Measurements from ENCODE around the gene HIPK3. TPM values are rescaled to one million over a fixed set of nuclear protein-coding genes. Genes with fewer than 3 reads are reported as not detected.

Gene HIPK3
- total RNA-seq, 4 donors from 2014 or later: 89.1 to 118 (median 107) TPM

DNA sequence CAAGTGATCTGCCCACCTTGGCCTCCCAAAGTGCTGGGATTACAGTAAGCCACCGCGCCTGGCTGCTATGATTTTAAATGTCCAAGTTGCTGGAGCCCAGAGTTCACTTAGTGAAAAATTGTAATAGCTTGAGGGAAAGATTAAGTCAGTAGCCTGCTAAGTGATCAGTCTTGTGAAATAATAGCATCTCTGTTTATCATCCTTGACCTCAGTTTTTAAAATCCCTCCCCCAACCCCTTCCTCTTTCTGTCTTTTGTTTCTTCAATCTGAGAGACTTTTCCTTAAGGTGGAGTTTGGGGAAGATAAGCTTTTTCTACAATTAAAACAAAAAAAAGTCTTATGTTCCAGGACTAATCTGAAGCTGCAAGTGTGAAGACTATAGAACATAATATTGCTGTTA lies 6.4 kb downstream of the HIPK3 start:
- H3K4me3 ChIP-seq (ENCODE audit: low read depth, poor library complexity, severe bottlenecking): no peak overlapping the region
- WGBS, 2 donors: 68 to 89% methylated on average over 2 of the region's 2 CpGs
- TF ChIP-seq, protein P1, sequence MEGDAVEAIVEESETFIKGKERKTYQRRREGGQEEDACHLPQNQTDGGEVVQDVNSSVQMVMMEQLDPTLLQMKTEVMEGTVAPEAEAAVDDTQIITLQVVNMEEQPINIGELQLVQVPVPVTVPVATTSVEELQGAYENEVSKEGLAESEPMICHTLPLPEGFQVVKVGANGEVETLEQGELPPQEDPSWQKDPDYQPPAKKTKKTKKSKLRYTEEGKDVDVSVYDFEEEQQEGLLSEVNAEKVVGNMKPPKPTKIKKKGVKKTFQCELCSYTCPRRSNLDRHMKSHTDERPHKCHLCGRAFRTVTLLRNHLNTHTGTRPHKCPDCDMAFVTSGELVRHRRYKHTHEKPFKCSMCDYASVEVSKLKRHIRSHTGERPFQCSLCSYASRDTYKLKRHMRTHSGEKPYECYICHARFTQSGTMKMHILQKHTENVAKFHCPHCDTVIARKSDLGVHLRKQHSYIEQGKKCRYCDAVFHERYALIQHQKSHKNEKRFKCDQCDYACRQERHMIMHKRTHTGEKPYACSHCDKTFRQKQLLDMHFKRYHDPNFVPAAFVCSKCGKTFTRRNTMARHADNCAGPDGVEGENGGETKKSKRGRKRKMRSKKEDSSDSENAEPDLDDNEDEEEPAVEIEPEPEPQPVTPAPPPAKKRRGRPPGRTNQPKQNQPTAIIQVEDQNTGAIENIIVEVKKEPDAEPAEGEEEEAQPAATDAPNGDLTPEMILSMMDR (IDR thresholded peaks at IDR 0.05): no peak
- no peak for TF ChIP-seq POLR2A (IDR thresholded peaks at IDR 0.05)
- no peak for DNase-seq (ENCODE audit: low spot score in 2 of 2)
- intact Hi-C loops (cut with DNase I; ENCODE audit: low total_unique reads): no loop called here

- no peak for DNase-seq (ENCODE audit: low spot score in 2 of 2)
- intact Hi-C loops (cut with DNase I; ENCODE audit: low total_unique reads): no loop called here
- no peak for TF ChIP-seq POLR2A (IDR thresholded peaks at IDR 0.05)
- H3K4me3 ChIP-seq (ENCODE audit: low read depth, poor library complexity, severe bottlenecking): no peak overlapping the region
These were observed 7.7 kb downstream of the HIPK3 start for GRCh38 chr11:33264926-33265325.

- intact Hi-C loops (cut with DNase I; ENCODE audit: low total_unique reads): no loop called here
- WGBS, 2 donors: 51 to 54% methylated on average over 8 of the region's 8 CpGs
These were observed 9.4 kb downstream of the HIPK3 start for GRCh38 chr11:33266393-33267215.

DNA sequence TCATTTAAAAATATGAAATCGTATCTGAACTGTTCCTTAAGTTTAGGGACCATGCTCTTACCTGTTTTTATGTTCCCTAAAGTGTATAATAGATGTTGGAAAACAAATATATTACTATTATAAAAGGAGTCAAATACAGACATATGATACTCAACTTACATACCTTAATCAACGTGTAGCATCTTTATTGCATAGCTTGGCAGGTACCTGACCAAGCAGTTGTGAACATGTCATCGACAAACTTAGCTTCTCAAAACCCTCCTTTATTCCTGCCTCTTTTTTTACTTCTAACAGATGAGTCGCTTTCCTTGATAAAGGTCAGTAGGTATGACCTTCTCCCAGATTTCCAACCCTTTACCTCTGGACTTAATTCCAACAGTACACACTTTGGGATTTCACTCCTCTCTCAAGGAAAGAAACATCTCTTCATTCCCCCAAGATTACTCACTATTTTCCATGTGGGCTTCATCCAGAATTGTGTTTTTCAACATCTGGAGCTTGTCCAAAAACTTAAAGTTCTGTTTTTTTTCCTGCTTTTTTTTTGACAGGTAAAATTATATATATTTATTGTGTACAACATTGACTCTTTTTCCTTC lies 11.9 kb downstream of the HIPK3 start:
- TF ChIP-seq, protein P1 (IDR thresholded peaks at IDR 0.05): no peak
- no peak for TF ChIP-seq POLR2A (IDR thresholded peaks at IDR 0.05)
- H3K4me3 ChIP-seq (ENCODE audit: low read depth, poor library complexity, severe bottlenecking): no peak overlapping the region
- intact Hi-C loops (cut with DNase I; ENCODE audit: low total_unique reads): no loop called here
- WGBS, 2 donors: 60 to 63% methylated on average over 4 of the region's 4 CpGs
- DNase-seq (ENCODE audit: low spot score in 2 of 2): no peak

More at GRCh38 chr11:33266393-33267215, 9.4 kb downstream of the HIPK3 start:
- no peak for DNase-seq (ENCODE audit: low spot score in 2 of 2)
- no peak for TF ChIP-seq POLR2A (IDR thresholded peaks at IDR 0.05)
- TF ChIP-seq, protein P1 (IDR thresholded peaks at IDR 0.05): no peak
- no peak overlapping the region for H3K4me3 ChIP-seq (ENCODE audit: low read depth, poor library complexity, severe bottlenecking)

DNA sequence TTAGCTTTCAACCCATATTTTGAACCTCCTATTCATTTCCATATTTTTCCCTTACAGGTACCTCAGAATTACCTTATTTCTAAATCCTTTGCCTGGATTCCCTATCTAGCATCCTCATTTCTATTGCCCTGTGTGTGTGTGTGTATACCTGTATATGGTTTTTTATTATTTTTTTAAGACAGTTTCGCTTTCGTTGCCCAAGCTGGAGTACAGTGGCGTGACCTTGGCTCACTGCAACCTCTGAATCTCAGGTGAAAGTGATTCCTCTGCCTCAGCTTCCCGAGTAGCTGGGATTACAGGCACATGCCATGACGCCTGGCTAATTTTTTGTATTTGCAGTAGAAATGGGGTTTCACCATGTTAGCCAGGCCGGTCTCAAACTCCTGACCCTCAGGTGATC lies 12.6 kb downstream of the HIPK3 start:
- DNase-seq (ENCODE audit: low spot score in 2 of 2): no peak
- 93 to 94% methylated on average over 6 of the region's 6 CpGs for WGBS, 2 donors
- no peak overlapping the region for H3K4me3 ChIP-seq (ENCODE audit: low read depth, poor library complexity, severe bottlenecking)
- intact Hi-C loops (cut with DNase I; ENCODE audit: low total_unique reads): no loop called here
- TF ChIP-seq, protein P1 (IDR thresholded peaks at IDR 0.05): no peak
- TF ChIP-seq POLR2A (IDR thresholded peaks at IDR 0.05): no peak

DNA sequence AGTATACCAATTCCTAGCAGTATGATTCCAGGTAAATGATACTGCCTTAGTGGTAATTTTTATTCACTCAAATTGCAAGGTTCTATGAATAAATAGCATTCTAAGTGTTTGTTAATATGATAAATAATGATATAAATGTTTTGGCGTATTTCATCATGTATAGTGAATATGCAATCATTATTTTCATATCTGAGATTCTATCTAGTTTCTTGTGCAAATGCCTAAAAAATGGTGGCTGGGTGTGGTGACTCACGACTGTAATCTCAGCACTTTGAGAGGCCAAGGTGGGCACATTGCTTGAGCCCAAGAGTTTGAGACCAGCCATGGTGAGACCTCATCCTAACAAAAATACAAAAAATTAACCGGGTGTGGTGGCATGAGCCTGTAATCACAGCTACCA lies 13.9 kb downstream of the HIPK3 start:
- TF ChIP-seq POLR2A (IDR thresholded peaks at IDR 0.05): no peak
- TF ChIP-seq, protein P1 (IDR thresholded peaks at IDR 0.05): no peak
- DNase-seq (ENCODE audit: low spot score in 2 of 2): no peak
- intact Hi-C loops (cut with DNase I; ENCODE audit: low total_unique reads): no loop called here
- 80 to 84% methylated on average over 3 of the region's 3 CpGs for WGBS, 2 donors
- no peak overlapping the region for H3K4me3 ChIP-seq (ENCODE audit: low read depth, poor library complexity, severe bottlenecking)
